Choroid plexus epithelial cell (primary cell): ENCODE measurements around the gene MEIOSIN.

ENCODE experiments used
- DNase-seq: peaks from one replicate; pipeline ENCODE4 v3.0.0-alpha.2; 2010; ENCODE audit warnings: low read depth
- H3K4me3 ChIP-seq: 2 replicates; pipeline ENCODE4 v1.5.1; 2011; ENCODE audit warnings: low read depth, mild to moderate bottlenecking, control low read depth, low read length, moderate library complexity
- TF ChIP-seq, protein P1 (sequence below): conservative IDR thresholded peaks from 2 replicates; pipeline ENCODE4 v1.5.1; 2011; ENCODE audit warnings: low read depth, mild to moderate bottlenecking, control low read depth, inconsistent platforms, low read length, moderate library complexity

The MEIOSIN gene

DNA sequence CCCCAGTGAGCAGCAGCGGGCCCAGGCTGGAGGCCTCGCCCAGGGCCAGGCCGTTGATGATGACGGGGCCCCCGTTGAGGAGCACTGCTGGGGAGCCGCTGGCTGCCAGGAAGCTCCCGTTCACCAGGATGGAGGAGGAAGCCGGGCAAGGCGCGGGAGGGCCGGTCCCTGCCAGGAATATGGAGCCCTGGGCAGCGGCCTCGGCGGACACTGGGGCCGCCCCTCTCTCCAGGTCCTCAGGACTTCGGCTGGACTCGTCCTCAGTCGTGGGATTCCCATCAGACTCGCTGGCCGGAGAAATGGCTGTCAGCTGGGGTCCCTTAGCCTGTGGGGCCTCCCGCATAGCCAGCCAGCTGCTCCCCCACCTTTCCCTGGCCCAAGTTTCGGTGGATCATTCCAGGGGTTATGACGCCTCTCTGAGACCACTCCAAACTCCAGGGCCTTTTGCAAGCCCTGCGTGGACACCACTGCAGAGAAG is 33.7 kb downstream of the MEIOSIN start:
- TF ChIP-seq, protein P1, sequence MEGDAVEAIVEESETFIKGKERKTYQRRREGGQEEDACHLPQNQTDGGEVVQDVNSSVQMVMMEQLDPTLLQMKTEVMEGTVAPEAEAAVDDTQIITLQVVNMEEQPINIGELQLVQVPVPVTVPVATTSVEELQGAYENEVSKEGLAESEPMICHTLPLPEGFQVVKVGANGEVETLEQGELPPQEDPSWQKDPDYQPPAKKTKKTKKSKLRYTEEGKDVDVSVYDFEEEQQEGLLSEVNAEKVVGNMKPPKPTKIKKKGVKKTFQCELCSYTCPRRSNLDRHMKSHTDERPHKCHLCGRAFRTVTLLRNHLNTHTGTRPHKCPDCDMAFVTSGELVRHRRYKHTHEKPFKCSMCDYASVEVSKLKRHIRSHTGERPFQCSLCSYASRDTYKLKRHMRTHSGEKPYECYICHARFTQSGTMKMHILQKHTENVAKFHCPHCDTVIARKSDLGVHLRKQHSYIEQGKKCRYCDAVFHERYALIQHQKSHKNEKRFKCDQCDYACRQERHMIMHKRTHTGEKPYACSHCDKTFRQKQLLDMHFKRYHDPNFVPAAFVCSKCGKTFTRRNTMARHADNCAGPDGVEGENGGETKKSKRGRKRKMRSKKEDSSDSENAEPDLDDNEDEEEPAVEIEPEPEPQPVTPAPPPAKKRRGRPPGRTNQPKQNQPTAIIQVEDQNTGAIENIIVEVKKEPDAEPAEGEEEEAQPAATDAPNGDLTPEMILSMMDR, result no peak
- peak overlapping the region; percentile 84 for H3K4me3 ChIP-seq
- peak; percentile 40 for DNase-seq

DNA sequence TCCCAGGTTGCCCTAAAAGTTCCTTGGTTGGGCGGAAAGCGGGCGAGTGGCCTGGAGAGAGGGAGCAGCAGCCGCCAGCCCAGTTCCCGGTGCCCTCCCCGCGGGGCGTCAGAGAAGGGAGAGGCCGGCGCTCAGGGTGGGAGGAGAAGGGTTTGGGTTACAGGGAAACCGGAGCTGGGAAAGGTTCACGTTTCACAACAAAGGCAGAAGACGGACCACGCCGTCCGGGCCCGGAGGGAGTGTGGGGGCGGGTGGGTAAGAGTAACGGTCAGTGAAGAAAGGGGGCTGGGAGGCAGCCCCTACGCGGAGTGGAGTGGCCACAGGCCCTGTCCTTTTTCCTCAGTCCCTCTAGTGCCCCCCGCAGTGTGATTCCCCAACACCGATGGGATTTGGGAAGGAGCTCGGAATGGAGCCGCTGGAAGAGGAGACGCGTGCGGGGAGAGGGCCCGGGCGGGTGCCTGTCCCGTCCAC is 34.2 kb downstream of the MEIOSIN start:
- peak overlapping the region; percentile 84 for H3K4me3 ChIP-seq
- TF ChIP-seq, protein P1, result no peak
- DNase-seq, result peak; percentile 91

DNA sequence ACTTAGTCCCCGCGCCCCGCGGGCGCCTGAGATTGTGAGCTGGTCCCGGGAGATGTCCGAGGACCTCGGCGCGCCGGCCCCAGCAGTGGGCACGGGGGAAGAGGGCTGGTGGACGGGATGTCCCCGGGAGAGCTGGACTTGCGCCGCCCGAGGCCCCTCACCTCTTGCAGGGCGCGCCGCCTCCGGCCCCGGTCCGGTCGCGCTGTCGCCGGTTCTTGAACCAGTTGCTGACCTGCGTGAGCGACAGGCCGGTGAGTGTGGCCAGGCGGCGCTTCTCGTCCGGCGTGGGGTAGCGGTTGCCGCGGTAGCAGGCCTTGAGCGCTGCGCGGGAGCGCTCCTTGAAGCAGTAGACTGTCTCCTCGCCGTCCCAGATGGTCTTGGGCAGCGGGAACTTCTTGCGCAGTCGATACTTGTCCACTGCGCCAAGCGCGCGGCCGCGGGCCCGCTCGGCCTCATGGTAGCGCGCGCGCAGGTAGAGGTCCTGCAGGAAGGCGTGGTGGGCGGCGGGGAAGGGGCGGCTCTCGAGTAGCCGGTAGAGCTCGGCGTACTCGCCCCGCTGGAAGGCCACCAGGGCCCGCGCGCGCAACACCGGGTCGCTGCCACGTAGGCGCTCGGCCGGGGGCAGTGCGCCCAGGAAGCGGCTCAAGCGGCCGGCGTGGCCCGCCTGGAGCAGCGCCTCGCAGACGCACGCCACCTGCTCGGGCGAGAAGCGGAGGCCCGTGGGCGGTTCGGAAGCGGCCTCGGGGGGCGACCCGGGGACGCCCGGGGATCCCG is 34.8 kb downstream of the MEIOSIN start:
- peak overlapping the region; percentile 84 for H3K4me3 ChIP-seq
- TF ChIP-seq, protein P1, result no peak
- DNase-seq, result peak; percentile 81

DNA sequence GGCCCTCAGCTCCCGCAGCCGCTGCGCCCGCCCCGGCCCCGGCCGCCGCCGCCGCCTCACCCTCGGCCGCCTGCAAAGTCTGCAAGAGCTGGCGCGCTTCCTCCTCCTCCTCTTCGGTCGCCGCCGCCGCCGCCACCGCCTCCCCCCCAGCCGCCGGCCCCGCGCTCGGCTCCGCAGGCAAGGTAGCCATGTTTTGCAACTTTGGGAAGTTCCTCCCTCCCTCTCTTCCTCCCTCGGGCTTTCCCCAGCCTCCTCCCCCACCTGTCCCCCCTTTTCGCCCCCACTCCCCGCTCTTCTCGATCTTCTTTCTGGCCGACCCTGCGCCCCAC is 35.4 kb downstream of the MEIOSIN start:
- TF ChIP-seq, protein P1, result no peak
- peak; percentile 52 for DNase-seq

DNA sequence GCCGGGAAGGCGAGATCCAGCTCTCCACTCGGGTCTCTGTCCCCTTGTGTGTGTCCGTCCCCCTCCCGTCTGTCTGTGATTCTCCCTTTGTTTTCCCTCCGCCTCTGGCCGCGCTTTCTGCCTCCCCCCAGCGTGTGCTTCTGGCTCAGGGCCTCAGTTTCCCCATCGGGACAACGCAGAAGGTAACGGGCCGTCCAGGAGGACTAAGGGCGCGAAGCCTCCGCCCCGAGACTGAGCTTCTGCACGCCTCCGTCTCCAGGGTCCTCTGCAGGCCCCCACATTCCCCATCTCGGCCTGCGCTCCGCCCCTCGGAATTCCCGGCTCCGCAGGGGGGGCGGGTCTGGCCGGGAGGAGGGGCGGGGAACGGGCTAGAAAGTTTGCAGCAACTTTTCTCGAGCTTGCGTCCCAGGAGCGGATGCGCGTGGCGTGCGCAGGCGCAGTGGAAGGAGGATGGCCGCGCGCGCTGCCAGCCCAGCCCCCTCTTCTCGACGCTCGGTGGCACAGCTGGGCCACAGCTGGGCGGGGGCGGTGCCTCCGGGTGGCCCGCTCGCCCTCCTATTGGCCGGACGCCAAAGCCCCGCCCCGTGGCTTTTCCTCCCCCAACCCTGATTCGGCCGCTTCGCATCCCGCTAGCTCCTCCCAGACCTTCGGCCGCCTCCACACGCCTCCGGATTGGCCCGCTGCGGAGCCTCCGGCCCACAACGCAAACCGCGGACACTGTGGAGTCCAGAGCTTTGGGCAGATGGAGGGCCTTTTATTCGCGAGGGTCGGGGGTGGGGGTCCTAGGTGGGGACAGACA is 35.9 kb downstream of the MEIOSIN start, which contains the start of gene SIX5:
Gene SIX5, minus strand, starts transcription at position 269 of the 799 bp plus-strand sequence. CDS start 408 bp downstream, outside the sequence.
- peak; percentile 99 for DNase-seq
- TF ChIP-seq, protein P1, result no peak
- peak within 1 kb of the TSS; percentile 84 for H3K4me3 ChIP-seq

More for the DNA sequence above, 35.4 kb downstream of the MEIOSIN start:
- H3K4me3 ChIP-seq, result peak overlapping the region; percentile 84

DNA sequence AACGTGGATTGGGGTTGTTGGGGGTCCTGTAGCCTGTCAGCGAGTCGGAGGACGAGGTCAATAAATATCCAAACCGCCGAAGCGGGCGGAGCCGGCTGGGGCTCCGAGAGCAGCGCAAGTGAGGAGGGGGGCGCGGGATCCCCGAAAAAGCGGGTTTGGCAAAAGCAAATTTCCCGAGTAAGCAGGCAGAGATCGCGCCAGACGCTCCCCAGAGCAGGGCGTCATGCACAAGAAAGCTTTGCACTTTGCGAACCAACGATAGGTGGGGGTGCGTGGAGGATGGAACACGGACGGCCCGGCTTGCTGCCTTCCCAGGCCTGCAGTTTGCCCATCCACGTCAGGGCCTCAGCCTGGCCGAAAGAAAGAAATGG is 36.6 kb downstream of the MEIOSIN start:
- H3K4me3 ChIP-seq, result peak overlapping the region; percentile 71
- peak; percentile 69 for DNase-seq
- TF ChIP-seq, protein P1, result no peak
